HUES64 (cell line): ENCODE results near the gene PDE6B.

Source experiments
- H3K27ac ChIP-seq: 2 replicates; pipeline ENCODE4 v1.7.0; 2013; ENCODE audit warnings: low read depth, low read length, inconsistent platforms
- H3K27me3 ChIP-seq: 2 replicates; pipeline ENCODE4 v1.6.1; 2013; ENCODE audit warnings: mild to moderate bottlenecking, low read length; ENCODE audit not compliant: insufficient read depth
- H3K36me3 ChIP-seq: 2 replicates; pipeline ENCODE4 v1.6.1; 2013; ENCODE audit warnings: mild to moderate bottlenecking, low read length; ENCODE audit not compliant: insufficient read depth
- H3K4me1 ChIP-seq: 2 replicates; pipeline ENCODE4 v1.6.1; 2013; ENCODE audit warnings: mild to moderate bottlenecking, low read length, moderate library complexity; ENCODE audit not compliant: insufficient read depth
- H3K4me3 ChIP-seq: 2 replicates; pipeline ENCODE4 v1.5.1; 2013; ENCODE audit warnings: mild to moderate bottlenecking, low read length, moderate library complexity
- H3K9ac ChIP-seq: 2 replicates; pipeline ENCODE4 v1.6.1; 2013; ENCODE audit warnings: mild to moderate bottlenecking, low read depth, low read length
- H3K9me3 ChIP-seq: 2 replicates; pipeline ENCODE4 v1.6.1; 2013; ENCODE audit warnings: low read depth, low read length; ENCODE audit not compliant: insufficient read depth
- WGBS: fragments of 150-250, 120-280 bp; methylation state at CpG from one replicate; pipeline ENCODE4 v1.1.7; 2013; ENCODE audit warnings: missing lambda C conversion rate; 5-methylcytosine and 5-hydroxymethylcytosine counted together

The PDE6B gene

GRCh38 chr4:656436-657337 is 31.3 kb downstream of the PDE6B start:
- 92% methylated on average over 58 of the region's 58 CpGs for WGBS
- Histone ChIP-seq H3K27ac (no peak overlapping the region), H3K36me3 (no peaks in the 10 kb centered on the region), H3K4me1 (no peaks in the 10 kb centered on the region), H3K4me3 (no peak overlapping the region), H3K27me3 (no peaks in the 10 kb centered on the region), H3K9me3 (no peaks in the 10 kb centered on the region), H3K9ac (no peak overlapping the region)

- WGBS: 94% methylated on average over 23 of the region's 23 CpGs
- no peaks in the 10 kb centered on the region for H3K9me3 ChIP-seq
- H3K4me3 ChIP-seq: no peak overlapping the region
- H3K27ac ChIP-seq: no peak overlapping the region
- no peaks in the 10 kb centered on the region for H3K27me3 ChIP-seq
- H3K36me3 ChIP-seq: no peaks in the 10 kb centered on the region
- no peak overlapping the region for H3K9ac ChIP-seq
- no peaks in the 10 kb centered on the region for H3K4me1 ChIP-seq
These were observed 32.0 kb downstream of the PDE6B start for GRCh38 chr4:657338-657833.

- Histone ChIP-seq H3K36me3 (no peaks in the 10 kb centered on the region), H3K9ac (no peak overlapping the region), H3K27ac (no peak overlapping the region), H3K4me1 (no peaks in the 10 kb centered on the region), H3K9me3 (no peaks in the 10 kb centered on the region), H3K27me3 (no peaks in the 10 kb centered on the region), H3K4me3 (no peak overlapping the region)
- 92% methylated on average over 27 of the region's 27 CpGs for WGBS
These were observed 32.7 kb downstream of the PDE6B start for GRCh38 chr4:657834-658667.

- Histone ChIP-seq H3K4me3 (no peak overlapping the region), H3K27me3 (no peaks in the 10 kb centered on the region), H3K36me3 (no peaks in the 10 kb centered on the region), H3K4me1 (no peaks in the 10 kb centered on the region), H3K9me3 (no peaks in the 10 kb centered on the region), H3K9ac (no peak overlapping the region), H3K27ac (no peak overlapping the region)
- WGBS: 94% methylated on average over 32 of the region's 32 CpGs
These were observed 33.6 kb downstream of the PDE6B start for GRCh38 chr4:658681-659667.

GRCh38 chr4:659851-660250 is 34.5 kb downstream of the PDE6B start:
- H3K9ac ChIP-seq: no peak overlapping the region
- no peaks in the 10 kb centered on the region for H3K27me3 ChIP-seq
- H3K36me3 ChIP-seq: no peaks in the 10 kb centered on the region
- no peaks in the 10 kb centered on the region for H3K4me1 ChIP-seq
- no peak overlapping the region for H3K27ac ChIP-seq
- WGBS: 96% methylated on average over 8 of the region's 8 CpGs
- no peaks in the 10 kb centered on the region for H3K9me3 ChIP-seq
- no peak overlapping the region for H3K4me3 ChIP-seq

GRCh38 chr4:660401-660800 is 35.0 kb downstream of the PDE6B start:
- 94% methylated on average over 10 of the region's 10 CpGs for WGBS
- Histone ChIP-seq H3K9ac (no peak overlapping the region), H3K27ac (no peak overlapping the region), H3K4me3 (no peak overlapping the region), H3K36me3 (no peaks in the 10 kb centered on the region), H3K27me3 (no peaks in the 10 kb centered on the region), H3K9me3 (no peaks in the 10 kb centered on the region), H3K4me1 (no peaks in the 10 kb centered on the region)

- Histone ChIP-seq H3K27me3 (no peaks in the 10 kb centered on the region), H3K9ac (no peak overlapping the region), H3K36me3 (no peaks in the 10 kb centered on the region), H3K27ac (no peak overlapping the region), H3K4me3 (no peak overlapping the region), H3K9me3 (no peaks in the 10 kb centered on the region), H3K4me1 (no peaks in the 10 kb centered on the region)
- 83% methylated on average over 3 of the region's 3 CpGs for WGBS
These were observed 35.9 kb downstream of the PDE6B start for GRCh38 chr4:661231-661630.

- Histone ChIP-seq H3K9me3 (no peaks in the 10 kb centered on the region), H3K4me3 (no peak overlapping the region), H3K27me3 (no peaks in the 10 kb centered on the region), H3K4me1 (no peaks in the 10 kb centered on the region), H3K9ac (no peak overlapping the region), H3K27ac (no peak overlapping the region), H3K36me3 (no peaks in the 10 kb centered on the region)
- WGBS: 95% methylated on average over 42 of the region's 42 CpGs
These were observed 36.7 kb downstream of the PDE6B start for GRCh38 chr4:661881-662761.

- H3K27ac ChIP-seq: no peak overlapping the region
- H3K9me3 ChIP-seq: no peaks in the 10 kb centered on the region
- no peaks in the 10 kb centered on the region for H3K27me3 ChIP-seq
- no peaks in the 10 kb centered on the region for H3K36me3 ChIP-seq
- peak overlapping the region; percentile 71 for H3K4me3 ChIP-seq
- H3K4me1 ChIP-seq: no peaks in the 10 kb centered on the region
- 79% methylated on average over 20 of the region's 20 CpGs for WGBS
- H3K9ac ChIP-seq: peak overlapping the region; percentile 78
These were observed 37.7 kb downstream of the PDE6B start for GRCh38 chr4:663046-663437.
